ENCODE data around the gene ZNF521. TPM values are rescaled to one million over a fixed set of nuclear protein-coding genes. Genes with fewer than 3 reads are reported as not detected.

ZNF521 gene
- polyA plus RNA-seq, 3 donors = 0.07 to 0.20 TPM; not detected in 1

DNA sequence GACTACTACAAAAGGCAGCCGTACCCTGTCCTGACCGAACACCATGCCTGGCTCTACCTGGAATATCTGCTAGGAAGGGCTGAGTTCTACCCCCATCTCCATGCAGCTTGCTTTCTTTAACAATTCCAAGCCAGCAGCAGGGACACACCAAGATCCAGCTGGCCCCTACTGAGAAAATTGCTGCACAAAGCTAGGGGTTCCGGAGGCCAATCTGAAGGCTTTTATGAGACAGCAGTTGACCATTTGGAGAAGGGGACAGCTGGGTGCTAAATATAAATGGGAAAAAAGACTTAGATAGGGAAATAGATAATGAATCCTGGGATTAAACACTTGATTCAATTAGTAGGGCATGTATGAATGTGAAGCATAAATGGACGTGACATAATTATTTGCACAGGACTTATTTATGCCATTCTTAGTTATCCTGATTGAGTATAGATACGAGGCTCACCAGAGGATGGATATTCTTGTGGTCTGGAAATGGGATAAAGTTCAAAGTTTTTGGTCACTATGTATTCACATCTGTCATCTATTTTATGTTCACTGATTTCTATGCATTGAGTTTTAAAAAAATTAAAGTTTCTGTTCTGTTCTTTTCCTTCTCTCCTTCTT is 204.0 kb downstream of the ZNF521 start:
- no peak overlapping the region for H3K4me3 ChIP-seq (replicated peaks in 1 of 3; ENCODE audit: low read depth in 2 of 3, low read length in 3 of 3)
- no peak overlapping the region for H2AFZ ChIP-seq (ENCODE audit: insufficient read depth, low read depth, low read length, poor library complexity, severe bottlenecking)
- Mint-ChIP-seq H3K4me3 (no peak overlapping the region), H3K27me3 (ENCODE audit: low read depth in 3 of 3) (peaks cover 0 to 2% (median 0%) of the 10 kb centered on the region in 3 donors), H3K9me3 (peaks cover 0 to 1% (median 0%) of the 10 kb centered on the region in 7 donors), H3K36me3 (no peaks in the 10 kb centered on the region), H3K4me1 (peaks cover 10% of the 10 kb centered on the region), H3K27ac (peak overlapping the region in 1 of 7 donors; percentile 54)
- WGBS (ENCODE audit: insufficient coverage) = 90% methylated on average over 3 of the region's 5 CpGs
- no peaks in the 10 kb centered on the region for H3K9me3 ChIP-seq (replicated peaks in 1 of 2; ENCODE audit: control insufficient read depth in 1 of 2, insufficient read depth in 1 of 2, low read length in 2 of 2)
- peaks cover 0 to 5% of the 10 kb centered on the region in 2 donors for H3K4me1 ChIP-seq (ENCODE audit: control insufficient read depth in 1 of 2, insufficient read depth in 2 of 2, low read length in 2 of 2)
- intact Hi-C loops (cut with micrococcal nuclease) = no loop called here
- no peaks in the 10 kb centered on the region for H3K36me3 ChIP-seq (replicated peaks in 1 of 2; ENCODE audit: control insufficient read depth in 1 of 2, insufficient read depth in 2 of 2, low read length in 2 of 2)
- H3K27ac ChIP-seq (ENCODE audit: low read depth in 1 of 2, low read length in 2 of 2) = no peak overlapping the region
- TF ChIP-seq, protein P1, sequence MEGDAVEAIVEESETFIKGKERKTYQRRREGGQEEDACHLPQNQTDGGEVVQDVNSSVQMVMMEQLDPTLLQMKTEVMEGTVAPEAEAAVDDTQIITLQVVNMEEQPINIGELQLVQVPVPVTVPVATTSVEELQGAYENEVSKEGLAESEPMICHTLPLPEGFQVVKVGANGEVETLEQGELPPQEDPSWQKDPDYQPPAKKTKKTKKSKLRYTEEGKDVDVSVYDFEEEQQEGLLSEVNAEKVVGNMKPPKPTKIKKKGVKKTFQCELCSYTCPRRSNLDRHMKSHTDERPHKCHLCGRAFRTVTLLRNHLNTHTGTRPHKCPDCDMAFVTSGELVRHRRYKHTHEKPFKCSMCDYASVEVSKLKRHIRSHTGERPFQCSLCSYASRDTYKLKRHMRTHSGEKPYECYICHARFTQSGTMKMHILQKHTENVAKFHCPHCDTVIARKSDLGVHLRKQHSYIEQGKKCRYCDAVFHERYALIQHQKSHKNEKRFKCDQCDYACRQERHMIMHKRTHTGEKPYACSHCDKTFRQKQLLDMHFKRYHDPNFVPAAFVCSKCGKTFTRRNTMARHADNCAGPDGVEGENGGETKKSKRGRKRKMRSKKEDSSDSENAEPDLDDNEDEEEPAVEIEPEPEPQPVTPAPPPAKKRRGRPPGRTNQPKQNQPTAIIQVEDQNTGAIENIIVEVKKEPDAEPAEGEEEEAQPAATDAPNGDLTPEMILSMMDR (IDR thresholded peaks at IDR 0.05) = no peak
- H3K27me3 ChIP-seq (ENCODE audit: control insufficient read depth in 2 of 2, insufficient read depth in 2 of 2, low read length in 2 of 2) = no peaks in the 10 kb centered on the region
- H3K9ac ChIP-seq (ENCODE audit: insufficient read depth, low read length, poor library complexity, severe bottlenecking) = no peak overlapping the region
- no peaks in the 10 kb centered on the region for H4K20me1 ChIP-seq (ENCODE audit: insufficient read depth, low read length)
- H3K4me2 ChIP-seq (replicated peaks; ENCODE audit: extremely low read depth, low read length, poor library complexity, severe bottlenecking) = no peak overlapping the region
- H3K79me2 ChIP-seq (ENCODE audit: insufficient read depth, low read length) = no peaks in the 10 kb centered on the region
- no peak for DNase-seq

DNA sequence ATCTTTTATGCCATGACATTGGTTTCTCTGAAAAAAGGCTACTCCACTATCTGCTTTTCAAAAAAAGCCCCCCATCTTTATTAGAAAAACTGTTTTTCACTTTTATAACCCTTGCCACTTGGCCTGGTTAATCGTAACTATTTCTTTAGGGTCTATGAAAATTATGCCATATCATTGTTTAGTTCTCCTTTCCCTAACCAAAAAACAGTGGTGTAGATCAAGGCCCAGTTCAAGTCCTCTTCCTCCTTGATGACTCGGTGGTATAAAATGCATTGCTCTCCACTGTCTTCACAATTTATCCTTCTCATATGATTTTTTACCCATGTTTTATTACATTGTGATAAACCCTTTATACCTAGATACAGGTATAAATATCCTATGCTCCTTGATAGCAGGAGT is 205.5 kb downstream of the ZNF521 start:
- H3K9me3 Mint-ChIP-seq = peaks cover 0 to 1% (median 0%) of the 10 kb centered on the region in 7 donors
- WGBS (ENCODE audit: insufficient coverage) = no CpG with 5 or more reads among the region's 2 CpGs

More for the DNA sequence above, 205.5 kb downstream of the ZNF521 start:
- Mint-ChIP-seq H3K4me1 (peaks cover 10% of the 10 kb centered on the region), H3K36me3 (no peaks in the 10 kb centered on the region), H3K27me3 (ENCODE audit: low read depth in 3 of 3) (peaks cover 0 to 2% (median 0%) of the 10 kb centered on the region in 3 donors), H3K4me3 (no peak overlapping the region), H3K27ac (peak overlapping the region in 1 of 7 donors; percentile 3)
- Histone ChIP-seq H2AFZ (ENCODE audit: insufficient read depth, low read depth, low read length, poor library complexity, severe bottlenecking) (no peak overlapping the region), H3K36me3 (replicated peaks in 1 of 2; ENCODE audit: control insufficient read depth in 1 of 2, insufficient read depth in 2 of 2, low read length in 2 of 2) (no peaks in the 10 kb centered on the region), H3K4me3 (replicated peaks in 1 of 3; ENCODE audit: low read depth in 2 of 3, low read length in 3 of 3) (no peak overlapping the region), H4K20me1 (ENCODE audit: insufficient read depth, low read length) (no peaks in the 10 kb centered on the region), H3K9ac (ENCODE audit: insufficient read depth, low read length, poor library complexity, severe bottlenecking) (no peak overlapping the region), H3K4me2 (replicated peaks; ENCODE audit: extremely low read depth, low read length, poor library complexity, severe bottlenecking) (no peak overlapping the region), H3K4me1 (ENCODE audit: control insufficient read depth in 1 of 2, insufficient read depth in 2 of 2, low read length in 2 of 2) (peaks cover 0 to 5% of the 10 kb centered on the region in 2 donors), H3K27me3 (ENCODE audit: control insufficient read depth in 2 of 2, insufficient read depth in 2 of 2, low read length in 2 of 2) (no peaks in the 10 kb centered on the region), H3K27ac (ENCODE audit: low read depth in 1 of 2, low read length in 2 of 2) (no peak overlapping the region), H3K79me2 (ENCODE audit: insufficient read depth, low read length) (no peaks in the 10 kb centered on the region), H3K9me3 (replicated peaks in 1 of 2; ENCODE audit: control insufficient read depth in 1 of 2, insufficient read depth in 1 of 2, low read length in 2 of 2) (no peaks in the 10 kb centered on the region)
- DNase-seq = no peak
- TF ChIP-seq, protein P1 (IDR thresholded peaks at IDR 0.05) = no peak
- intact Hi-C loops (cut with micrococcal nuclease) = no loop called here

Measured in CD14-positive monocyte (primary cell).